Astrocyte (in vitro differentiated cells and primary cell): ENCODE measurements around the gene KIF2B. TPM values are rescaled to one million over a fixed set of nuclear protein-coding genes. Genes with fewer than 3 reads are reported as not detected.

Experiments used
- DNase-seq: peaks from one replicate; pipeline ENCODE4 v3.0.0-alpha.2; 2010; ENCODE audit warnings: low read depth
- FAIRE-seq: peaks from 2 replicates; lab custom pipeline; 2011; peaks lifted over from hg19 to GRCh38; lab: Jason Lieb, UNC
- H2AFZ ChIP-seq: 2 replicates; pipeline ENCODE4 v1.6.0; 2012; ENCODE audit warnings: low read depth, low read length, inconsistent platforms
- H3K27ac ChIP-seq: 2 replicates; pipeline ENCODE4 v1.5.1; 2011; ENCODE audit warnings: low read depth, low read length, inconsistent platforms
- H3K27me3 ChIP-seq: 2 replicates; pipeline ENCODE4 v1.6.0; 2011; ENCODE audit warnings: low read length, inconsistent platforms; ENCODE audit not compliant: insufficient read depth
- H3K36me3 ChIP-seq: 2 replicates; pipeline ENCODE4 v1.5.1; 2011; ENCODE audit warnings: low read length, inconsistent platforms; ENCODE audit not compliant: insufficient read depth
- H3K4me1 ChIP-seq: 2 replicates; pipeline ENCODE4 v1.5.1; 2011; ENCODE audit warnings: low read length, inconsistent platforms; ENCODE audit not compliant: insufficient read depth
- H3K4me2 ChIP-seq: 2 replicates; pipeline ENCODE4 v1.6.0; 2012; ENCODE audit warnings: low read length, inconsistent platforms
- H3K4me3 ChIP-seq: 2 replicates; pipeline ENCODE4 v1.5.1; 2011; ENCODE audit warnings: low read depth, mild to moderate bottlenecking, low read length, inconsistent platforms; ENCODE audit not compliant: insufficient read depth
- H3K79me2 ChIP-seq: 2 replicates; pipeline ENCODE4 v1.6.0; 2012; ENCODE audit warnings: mild to moderate bottlenecking, low read length, inconsistent platforms; ENCODE audit not compliant: insufficient read depth
- H3K9ac ChIP-seq: 2 replicates; pipeline ENCODE4 v1.6.0; 2012; ENCODE audit warnings: mild to moderate bottlenecking, low read length, inconsistent platforms
- H3K9me3 ChIP-seq: 2 replicates; pipeline ENCODE4 v1.5.1; 2012; ENCODE audit warnings: low read depth, mild to moderate bottlenecking, low read length, inconsistent platforms; ENCODE audit not compliant: insufficient read depth
- H4K20me1 ChIP-seq: 2 replicates; pipeline ENCODE4 v1.6.0; 2012; ENCODE audit warnings: low read length, inconsistent platforms; ENCODE audit not compliant: insufficient read depth
- H3K27ac Mint-ChIP-seq: one replicate; pipeline ENCODE4 v1.8.0; 2021; ENCODE audit warnings: mild to moderate bottlenecking, mixed read lengths; ENCODE audit not compliant: unreplicated experiment
- H3K27me3 Mint-ChIP-seq: one replicate; pipeline ENCODE4 v1.8.0; 2021; ENCODE audit warnings: low read depth, mixed read lengths; ENCODE audit not compliant: unreplicated experiment
- H3K36me3 Mint-ChIP-seq: one replicate; pipeline ENCODE4 v1.8.0; 2021; ENCODE audit warnings: low read depth, mixed read lengths; ENCODE audit not compliant: unreplicated experiment
- H3K4me1 Mint-ChIP-seq: one replicate; pipeline ENCODE4 v1.8.0; 2021; ENCODE audit warnings: low read depth, mixed read lengths; ENCODE audit not compliant: unreplicated experiment
- H3K4me3 Mint-ChIP-seq: one replicate; pipeline ENCODE4 v1.8.0; 2021; ENCODE audit warnings: mild to moderate bottlenecking, moderate library complexity, mixed read lengths; ENCODE audit not compliant: unreplicated experiment
- H3K9me3 Mint-ChIP-seq: one replicate; pipeline ENCODE4 v1.8.0; 2021; ENCODE audit warnings: mild to moderate bottlenecking, mixed read lengths; ENCODE audit not compliant: unreplicated experiment
- CTCF ChIP-seq: IDR thresholded peaks from 2 replicates; pipeline ENCODE4 v1.5.1; 2011; ENCODE audit warnings: low read depth, mild to moderate bottlenecking, inconsistent platforms, low read length, moderate library complexity; ENCODE audit not compliant: insufficient read depth
- EZH2 ChIP-seq: IDR thresholded peaks from 2 replicates; pipeline ENCODE4 v1.6.1; 2012; ENCODE audit warnings: mild to moderate bottlenecking, low read length, inconsistent platforms; ENCODE audit not compliant: insufficient read depth
- total RNA-seq: library from RNA; stranded (reverse); gene quantifications from 2 replicates; pipeline ENCODE4 v1.2.1, GENCODE V29; 2021

KIF2B gene
- total RNA-seq, 1 donor from 2014 or later = not detected

DNA sequence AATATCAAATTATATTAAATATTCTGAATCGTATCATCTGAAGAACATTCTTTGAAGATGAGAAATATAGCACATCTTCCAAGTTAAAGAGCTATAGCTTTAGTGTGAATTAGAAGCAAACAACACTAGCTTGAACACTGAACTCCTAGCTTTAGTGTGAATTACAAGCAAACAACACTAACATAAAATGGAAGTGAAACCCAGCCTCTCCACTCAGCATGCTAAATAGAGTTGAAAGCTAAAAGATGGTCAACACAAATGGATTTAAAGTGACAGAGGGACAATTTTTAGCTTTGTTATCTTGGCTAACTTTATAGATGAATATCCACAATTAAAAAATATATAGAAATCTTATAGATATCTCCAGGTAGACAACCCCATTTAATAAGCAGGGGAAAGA lies 4.5 kb upstream of the KIF2B start:
- Histone ChIP-seq H2AFZ (no peak overlapping the region), H3K4me1 (no peaks in the 10 kb centered on the region), H3K27me3 (no peaks in the 10 kb centered on the region), H3K9ac (no peak overlapping the region), H3K27ac (no peak overlapping the region), H3K4me2 (no peak overlapping the region), H3K4me3 (no peak overlapping the region), H4K20me1 (no peaks in the 10 kb centered on the region), H3K9me3 (no peaks in the 10 kb centered on the region), H3K36me3 (no peaks in the 10 kb centered on the region), H3K79me2 (no peaks in the 10 kb centered on the region)
- Mint-ChIP-seq H3K9me3 (no peaks in the 10 kb centered on the region), H3K27me3 (no peaks in the 10 kb centered on the region), H3K4me1 (no peaks in the 10 kb centered on the region), H3K4me3 (no peak overlapping the region), H3K36me3 (no peaks in the 10 kb centered on the region), H3K27ac (no peak overlapping the region)
- DNase-seq (no peak), FAIRE-seq (no peak)
- TF ChIP-seq EZH2 (no peak), CTCF (no peak)

DNA sequence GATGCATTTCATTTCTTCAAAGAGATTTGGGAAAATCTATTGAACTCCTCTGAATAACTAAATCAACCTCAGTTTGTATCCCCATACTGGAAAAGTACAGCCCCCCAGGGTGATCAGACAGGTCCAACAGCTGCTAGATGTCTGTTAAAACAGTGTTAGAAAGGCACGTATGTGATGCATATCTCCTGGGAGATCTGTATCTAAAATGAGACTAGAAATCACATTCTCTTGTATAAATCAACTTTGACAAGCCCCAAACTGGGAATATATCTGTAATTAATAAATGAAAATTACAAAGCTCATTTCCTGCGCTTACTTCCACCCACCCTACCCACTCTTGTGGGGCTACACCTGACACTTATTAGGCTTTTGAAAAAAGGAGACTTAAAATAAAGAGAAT lies 3.8 kb upstream of the KIF2B start:
- no peak overlapping the region for H2AFZ ChIP-seq

More for the DNA sequence above, 3.8 kb upstream of the KIF2B start:
- H3K27me3 ChIP-seq = no peaks in the 10 kb centered on the region
- no peaks in the 10 kb centered on the region for H3K36me3 Mint-ChIP-seq
- H3K27ac Mint-ChIP-seq = no peak overlapping the region
- H3K9ac ChIP-seq = no peak overlapping the region
- no peaks in the 10 kb centered on the region for H3K36me3 ChIP-seq
- peaks cover under 1% of the 10 kb centered on the region for H3K9me3 ChIP-seq
- peaks cover 4% of the 10 kb centered on the region for H3K9me3 Mint-ChIP-seq
- H3K27me3 Mint-ChIP-seq = no peaks in the 10 kb centered on the region
- H3K4me3 ChIP-seq = no peak overlapping the region
- TF ChIP-seq CTCF (no peak), EZH2 (no peak)
- no peak overlapping the region for H3K4me2 ChIP-seq
- H3K4me1 Mint-ChIP-seq = no peaks in the 10 kb centered on the region
- H3K4me1 ChIP-seq = no peaks in the 10 kb centered on the region
- no peak overlapping the region for H3K27ac ChIP-seq
- FAIRE-seq (no peak), DNase-seq (no peak)
- no peak overlapping the region for H3K4me3 Mint-ChIP-seq
- no peaks in the 10 kb centered on the region for H3K79me2 ChIP-seq
- no peaks in the 10 kb centered on the region for H4K20me1 ChIP-seq
